HUES48 (cell line): Measurements from ENCODE around the gene COMMD10.
"Not testable (repeated sequence)": the region's sequence is repeated elsewhere in the genome, so short reads cannot be mapped to it uniquely, and the experiment has no call there.

Source experiments
- H3K27ac ChIP-seq: one replicate; pipeline ENCODE4 v1.7.0; 2013; ENCODE audit warnings: low read depth, low read length, inconsistent platforms
- H3K27me3 ChIP-seq: 2 replicates; pipeline ENCODE4 v1.6.1; 2013; ENCODE audit warnings: mild to moderate bottlenecking, low read length; ENCODE audit not compliant: control insufficient read depth, insufficient read depth
- H3K36me3 ChIP-seq: 2 replicates; pipeline ENCODE4 v1.6.1; 2013; ENCODE audit warnings: low read length; ENCODE audit not compliant: control insufficient read depth, insufficient read depth
- H3K4me1 ChIP-seq: 2 replicates; pipeline ENCODE4 v1.6.1; 2013; ENCODE audit warnings: mild to moderate bottlenecking, low read length; ENCODE audit not compliant: control insufficient read depth, insufficient read depth
- H3K4me3 ChIP-seq: 2 replicates; pipeline ENCODE4 v1.5.1; 2013; ENCODE audit warnings: mild to moderate bottlenecking, low read depth, low read length
- H3K9ac ChIP-seq: 2 replicates; pipeline ENCODE4 v1.6.1; 2013; ENCODE audit warnings: mild to moderate bottlenecking, low read depth, low read length, moderate library complexity
- H3K9me3 ChIP-seq: 2 replicates; pipeline ENCODE4 v1.6.1; 2013; ENCODE audit warnings: low read length; ENCODE audit not compliant: control insufficient read depth, insufficient read depth

COMMD10 gene

GRCh38 chr5:116097301-116097700, 12.5 kb downstream of the COMMD10 start:
- H3K4me1 ChIP-seq = no peaks in the 10 kb centered on the region
- H3K27ac ChIP-seq = no peak overlapping the region
- peaks cover 41% of the 10 kb centered on the region for H3K36me3 ChIP-seq
- H3K9me3 ChIP-seq = no peaks in the 10 kb centered on the region
- no peak overlapping the region for H3K9ac ChIP-seq
- no peaks in the 10 kb centered on the region for H3K27me3 ChIP-seq
- no peak overlapping the region for H3K4me3 ChIP-seq

- no peaks in the 10 kb centered on the region for H3K27me3 ChIP-seq
- no peak overlapping the region for H3K4me3 ChIP-seq
- no peak overlapping the region for H3K9ac ChIP-seq
- H3K9me3 ChIP-seq = no peaks in the 10 kb centered on the region
- no peaks in the 10 kb centered on the region for H3K4me1 ChIP-seq
- H3K27ac ChIP-seq = no peak overlapping the region
- peaks cover 24% of the 10 kb centered on the region for H3K36me3 ChIP-seq
Measured at GRCh38 chr5:116098998-116099397, 14.2 kb downstream of the COMMD10 start.

GRCh38 chr5:116104941-116105340, 20.1 kb downstream of the COMMD10 start:
- not testable (repeated sequence) for H3K27ac ChIP-seq, H3K9ac ChIP-seq, H3K4me3 ChIP-seq, H3K4me1 ChIP-seq, H3K27me3 ChIP-seq, H3K9me3 ChIP-seq, H3K36me3 ChIP-seq

GRCh38 chr5:116115163-116115562, 30.3 kb downstream of the COMMD10 start:
- H3K4me3 ChIP-seq = no peak overlapping the region
- H3K27ac ChIP-seq = no peak overlapping the region
- peaks cover 5% of the 10 kb centered on the region; the same call in 1 of the 2 replicates for H3K4me1 ChIP-seq
- no peaks in the 10 kb centered on the region for H3K27me3 ChIP-seq
- no peak overlapping the region for H3K9ac ChIP-seq
- no peaks in the 10 kb centered on the region for H3K36me3 ChIP-seq
- H3K9me3 ChIP-seq = peaks cover 7% of the 10 kb centered on the region; the same call in 1 of the 2 replicates

GRCh38 chr5:116130471-116130870, 45.6 kb downstream of the COMMD10 start:
- no peak overlapping the region for H3K4me3 ChIP-seq
- H3K27me3 ChIP-seq = no peaks in the 10 kb centered on the region
- peak overlapping the region; percentile 6 for H3K27ac ChIP-seq
- no peaks in the 10 kb centered on the region for H3K36me3 ChIP-seq
- no peaks in the 10 kb centered on the region for H3K4me1 ChIP-seq
- H3K9me3 ChIP-seq = no peaks in the 10 kb centered on the region
- no peak overlapping the region for H3K9ac ChIP-seq

GRCh38 chr5:116130976-116131375, 46.2 kb downstream of the COMMD10 start:
- Histone ChIP-seq H3K4me3 (no peak overlapping the region), H3K36me3 (no peaks in the 10 kb centered on the region), H3K9ac (no peak overlapping the region), H3K27me3 (no peaks in the 10 kb centered on the region), H3K9me3 (no peaks in the 10 kb centered on the region), H3K27ac (no peak overlapping the region), H3K4me1 (no peaks in the 10 kb centered on the region)

- H3K36me3 ChIP-seq = no peaks in the 10 kb centered on the region
- no peaks in the 10 kb centered on the region for H3K4me1 ChIP-seq
Measured at GRCh38 chr5:116133281-116133680, 48.5 kb downstream of the COMMD10 start.

GRCh38 chr5:116135344-116135743, 50.5 kb downstream of the COMMD10 start:
- H3K4me3 ChIP-seq = no peak overlapping the region
- H3K9ac ChIP-seq = no peak overlapping the region
- H3K27me3 ChIP-seq = no peaks in the 10 kb centered on the region
- H3K9me3 ChIP-seq = no peaks in the 10 kb centered on the region
- no peaks in the 10 kb centered on the region for H3K4me1 ChIP-seq
- H3K27ac ChIP-seq = no peak overlapping the region
- no peaks in the 10 kb centered on the region for H3K36me3 ChIP-seq

More at GRCh38 chr5:116133281-116133680, 48.5 kb downstream of the COMMD10 start:
- no peak overlapping the region for H3K4me3 ChIP-seq
- H3K9me3 ChIP-seq = no peaks in the 10 kb centered on the region
- no peaks in the 10 kb centered on the region for H3K27me3 ChIP-seq
- no peak overlapping the region for H3K27ac ChIP-seq
- H3K9ac ChIP-seq = no peak overlapping the region

GRCh38 chr5:116137544-116138378, 52.9 kb downstream of the COMMD10 start:
- Histone ChIP-seq H3K4me3 (no peak overlapping the region), H3K27ac (no peak overlapping the region), H3K36me3 (no peaks in the 10 kb centered on the region), H3K4me1 (no peaks in the 10 kb centered on the region), H3K9ac (no peak overlapping the region), H3K27me3 (no peaks in the 10 kb centered on the region), H3K9me3 (no peaks in the 10 kb centered on the region)

- no peak overlapping the region for H3K27ac ChIP-seq
- H3K36me3 ChIP-seq = no peaks in the 10 kb centered on the region
- H3K9me3 ChIP-seq = no peaks in the 10 kb centered on the region
- H3K4me3 ChIP-seq = no peak overlapping the region
- no peaks in the 10 kb centered on the region for H3K27me3 ChIP-seq
- H3K9ac ChIP-seq = no peak overlapping the region
- H3K4me1 ChIP-seq = no peaks in the 10 kb centered on the region
Measured at GRCh38 chr5:116142495-116142894, 57.7 kb downstream of the COMMD10 start.

GRCh38 chr5:116144103-116144502, 59.3 kb downstream of the COMMD10 start:
- no peak overlapping the region for H3K4me3 ChIP-seq
- no peaks in the 10 kb centered on the region for H3K27me3 ChIP-seq
- no peak overlapping the region for H3K27ac ChIP-seq

More at GRCh38 chr5:116144103-116144502, 59.3 kb downstream of the COMMD10 start:
- H3K36me3 ChIP-seq = no peaks in the 10 kb centered on the region
- no peaks in the 10 kb centered on the region for H3K9me3 ChIP-seq
- H3K4me1 ChIP-seq = no peaks in the 10 kb centered on the region
- H3K9ac ChIP-seq = no peak overlapping the region
